ENCODE data around the gene AKAP13. TPM values are rescaled to one million over a fixed set of nuclear protein-coding genes. Genes with fewer than 3 reads are reported as not detected.

Gene AKAP13
- total and polyA plus RNA-seq, 2 of the 8 experiments (the other 6 are each of a cell fraction or from before 2014, with no cell fraction given): 14.0 to 46.2 TPM

- TF ChIP-seq RNF2 (IDR thresholded peaks at IDR 0.05; ENCODE audit: borderline replicate concordance, low read depth, low read length, missing control alignments, poor library complexity, severe bottlenecking): no peak
- no peak for TF ChIP-seq BACH1 (IDR thresholded peaks at IDR 0.05; ENCODE audit: low read length)
Measured at GRCh38 chr15:85618228-85618505, 237.8 kb downstream of the AKAP13 start (continued).

Measured in H1 (cell line).